Kidney epithelial cell (primary cell): ENCODE results near the gene IL2. TPM values are rescaled to one million over a fixed set of nuclear protein-coding genes. Genes with fewer than 3 reads are reported as not detected.

Experiments
- DNase-seq: peaks from one replicate; pipeline ENCODE4 v3.0.0-alpha.2; 2010; ENCODE audit warnings: low read depth
- H3K27me3 ChIP-seq: 2 replicates; pipeline ENCODE4 v1.6.0; 2011; ENCODE audit warnings: low read length; ENCODE audit not compliant: control insufficient read depth, insufficient read depth
- H3K36me3 ChIP-seq: 2 replicates; pipeline ENCODE4 v1.5.1; 2011; ENCODE audit warnings: low read length; ENCODE audit not compliant: control insufficient read depth, insufficient read depth
- H3K4me3 ChIP-seq: 2 replicates; pipeline ENCODE4 v1.5.1; 2011; ENCODE audit warnings: low read depth, mild to moderate bottlenecking, control low read depth, low read length
- total RNA-seq: library from RNA; depleted of rRNA; stranded (reverse); fragments of >200 nt; gene quantifications from 2 replicates; pipeline ENCODE4 v1.2.3, GENCODE V29; 2015
- TF ChIP-seq, protein P1 (sequence below): IDR thresholded peaks from 2 replicates; pipeline ENCODE4 v1.5.1; 2011; ENCODE audit warnings: mild to moderate bottlenecking, moderate library complexity, low read length, control low read depth, inconsistent platforms; ENCODE audit not compliant: insufficient read depth, poor library complexity, severe bottlenecking

Gene IL2
- total RNA-seq, 1 donor from 2014 or later: not detected

DNA sequence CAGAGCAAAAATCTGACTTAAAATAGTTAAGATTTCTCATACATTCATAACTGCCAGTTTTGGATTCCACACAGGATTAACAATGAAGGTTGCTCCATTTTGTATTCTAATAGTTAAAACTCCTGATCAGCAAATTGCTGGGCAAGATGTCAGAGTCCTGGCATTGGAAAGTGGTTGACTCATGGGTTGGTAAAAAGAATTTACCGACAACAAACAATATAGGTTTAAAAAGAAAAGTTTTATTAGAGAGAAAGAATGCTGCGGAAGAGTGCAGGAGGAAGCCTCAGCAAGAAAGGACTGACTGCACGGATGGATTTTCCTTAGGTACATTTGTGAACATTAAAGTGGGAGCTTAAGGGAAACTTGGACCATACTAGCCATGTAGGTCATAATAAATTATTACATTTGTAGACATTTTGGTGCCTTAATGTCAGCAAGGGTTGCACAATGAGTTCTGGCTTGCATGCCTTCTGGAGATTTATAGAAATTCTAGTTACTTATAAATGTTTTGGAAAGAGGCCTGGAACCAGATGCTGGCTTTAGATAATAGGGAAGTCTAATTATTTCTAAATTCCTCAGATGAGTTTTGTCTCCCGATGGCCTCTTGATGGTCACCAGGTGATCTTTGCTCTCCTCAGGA lies 25.4 kb upstream of the IL2 start:
- Histone ChIP-seq H3K36me3 (no peaks in the 10 kb centered on the region), H3K27me3 (no peaks in the 10 kb centered on the region), H3K4me3 (no peak overlapping the region)
- no peak for DNase-seq
- TF ChIP-seq, protein P1, sequence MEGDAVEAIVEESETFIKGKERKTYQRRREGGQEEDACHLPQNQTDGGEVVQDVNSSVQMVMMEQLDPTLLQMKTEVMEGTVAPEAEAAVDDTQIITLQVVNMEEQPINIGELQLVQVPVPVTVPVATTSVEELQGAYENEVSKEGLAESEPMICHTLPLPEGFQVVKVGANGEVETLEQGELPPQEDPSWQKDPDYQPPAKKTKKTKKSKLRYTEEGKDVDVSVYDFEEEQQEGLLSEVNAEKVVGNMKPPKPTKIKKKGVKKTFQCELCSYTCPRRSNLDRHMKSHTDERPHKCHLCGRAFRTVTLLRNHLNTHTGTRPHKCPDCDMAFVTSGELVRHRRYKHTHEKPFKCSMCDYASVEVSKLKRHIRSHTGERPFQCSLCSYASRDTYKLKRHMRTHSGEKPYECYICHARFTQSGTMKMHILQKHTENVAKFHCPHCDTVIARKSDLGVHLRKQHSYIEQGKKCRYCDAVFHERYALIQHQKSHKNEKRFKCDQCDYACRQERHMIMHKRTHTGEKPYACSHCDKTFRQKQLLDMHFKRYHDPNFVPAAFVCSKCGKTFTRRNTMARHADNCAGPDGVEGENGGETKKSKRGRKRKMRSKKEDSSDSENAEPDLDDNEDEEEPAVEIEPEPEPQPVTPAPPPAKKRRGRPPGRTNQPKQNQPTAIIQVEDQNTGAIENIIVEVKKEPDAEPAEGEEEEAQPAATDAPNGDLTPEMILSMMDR: no peak

DNA sequence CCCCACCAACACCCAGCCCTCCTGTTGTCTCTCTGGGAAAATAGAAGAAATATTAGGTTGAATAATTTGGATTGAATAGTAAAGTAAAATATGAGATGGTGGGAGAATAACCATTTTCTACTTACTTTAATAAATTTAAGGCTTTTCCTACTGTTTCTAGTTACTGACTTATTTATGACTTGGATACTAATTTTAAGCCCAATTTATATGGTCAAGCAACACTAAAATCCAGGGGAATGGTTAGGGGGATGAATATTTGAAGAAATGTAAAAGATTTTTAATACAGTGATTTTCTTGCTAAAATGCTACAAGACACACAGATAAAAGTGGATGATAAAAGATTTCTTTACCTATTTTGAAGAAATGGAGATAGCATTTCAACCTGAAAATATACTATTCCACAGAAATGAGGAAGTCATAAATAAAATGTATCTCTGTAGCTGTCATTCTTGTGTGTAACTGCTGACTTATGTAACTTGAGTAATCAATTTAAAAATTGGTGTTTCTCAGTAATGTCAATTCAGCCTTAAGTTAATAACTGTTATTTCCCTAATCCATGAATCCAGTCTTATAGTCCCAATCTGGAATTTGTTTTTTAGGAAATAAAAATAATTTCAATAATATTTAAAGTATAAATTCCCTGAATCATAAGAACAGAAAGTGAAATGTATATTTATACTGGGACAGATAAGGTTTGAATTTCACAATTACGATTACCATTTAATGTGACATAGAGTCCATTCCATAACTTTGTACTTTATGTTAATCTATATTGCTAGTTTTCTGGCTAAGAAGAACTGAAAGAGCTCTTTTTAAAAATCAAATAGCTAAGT lies 24.3 kb upstream of the IL2 start:
- no peak for DNase-seq
- Histone ChIP-seq H3K4me3 (no peak overlapping the region), H3K27me3 (no peaks in the 10 kb centered on the region), H3K36me3 (no peaks in the 10 kb centered on the region)
- TF ChIP-seq, protein P1: no peak

DNA sequence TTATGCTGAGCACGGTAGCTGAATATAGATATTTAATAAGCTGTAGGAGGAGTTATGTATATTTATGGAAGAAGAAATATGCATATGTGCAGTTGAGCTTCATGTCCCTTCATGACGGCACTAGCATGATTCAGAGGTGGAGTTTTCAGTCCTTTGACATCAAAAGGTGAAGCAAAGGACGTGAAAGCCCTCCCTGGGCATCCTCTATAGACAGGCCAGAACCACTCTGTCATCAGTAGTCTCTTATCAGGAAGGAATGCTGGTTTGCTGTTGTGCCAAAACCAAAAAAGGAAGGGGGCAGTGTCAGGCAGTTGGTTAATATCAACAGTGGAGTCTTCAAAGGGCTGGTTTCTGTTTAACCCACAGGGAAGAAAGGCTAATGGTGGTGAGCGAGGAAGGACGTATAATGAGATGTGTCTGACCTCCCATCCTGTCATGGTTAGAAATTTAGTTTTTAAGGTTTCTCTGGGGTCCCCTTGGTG lies 23.5 kb upstream of the IL2 start:
- no peaks in the 10 kb centered on the region for H3K27me3 ChIP-seq
- TF ChIP-seq, protein P1: no peak
- no peak overlapping the region for H3K4me3 ChIP-seq
- no peaks in the 10 kb centered on the region for H3K36me3 ChIP-seq
- no peak for DNase-seq

DNA sequence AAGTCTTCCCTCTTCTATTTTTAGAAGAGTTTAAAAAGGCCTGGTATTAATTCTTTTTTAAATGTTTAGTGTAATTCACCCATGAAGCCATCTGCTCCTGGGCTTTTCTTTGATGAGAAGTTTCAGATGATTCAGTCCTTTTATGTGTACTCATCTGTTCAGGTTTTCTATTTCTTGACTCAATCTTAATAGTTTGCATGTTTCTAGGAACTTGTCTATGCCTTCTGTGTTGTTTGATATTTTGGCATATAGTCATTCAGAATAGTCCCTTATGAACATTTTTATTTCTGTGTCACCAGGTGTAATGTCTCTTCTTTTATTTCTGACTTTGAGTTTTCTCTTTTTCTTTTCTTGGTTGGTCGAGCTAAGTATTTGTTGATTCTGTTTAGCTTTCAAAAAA lies 20.2 kb upstream of the IL2 start:
- TF ChIP-seq, protein P1: no peak
- Histone ChIP-seq H3K4me3 (no peak overlapping the region), H3K27me3 (no peaks in the 10 kb centered on the region), H3K36me3 (no peaks in the 10 kb centered on the region)
- DNase-seq: no peak

DNA sequence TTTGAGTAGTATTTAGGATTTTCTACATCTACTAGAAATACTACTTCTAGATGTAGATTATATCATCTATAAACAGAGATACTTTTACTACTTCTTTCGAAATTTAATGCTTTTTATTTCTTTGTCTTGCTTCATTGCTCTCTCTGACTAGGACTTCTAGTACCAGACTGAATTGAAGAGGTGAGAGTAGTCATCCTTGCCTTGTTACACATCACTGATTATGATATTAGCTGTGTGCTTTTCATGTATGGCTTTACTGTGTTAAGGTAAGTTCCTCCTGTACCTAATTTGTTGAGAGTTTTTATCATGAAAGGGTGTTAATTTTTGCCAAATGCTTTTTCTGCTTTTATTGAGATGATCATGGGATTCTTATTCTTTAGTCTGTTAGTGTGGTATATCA lies 19.6 kb upstream of the IL2 start:
- no peak for DNase-seq
- TF ChIP-seq, protein P1: no peak
- Histone ChIP-seq H3K36me3 (no peaks in the 10 kb centered on the region), H3K27me3 (no peaks in the 10 kb centered on the region), H3K4me3 (no peak overlapping the region)
